Gastroesophageal sphincter (tissue), 4 donors: ENCODE measurements around the gene RHBG. TPM values are rescaled to one million over a fixed set of nuclear protein-coding genes. Genes with fewer than 3 reads are reported as not detected.
"Not testable (repeated sequence)": the region's sequence is repeated elsewhere in the genome, so short reads cannot be mapped to it uniquely, and the experiment has no call there.

ENCODE experiments used
- ATAC-seq: fragments of 150-250 bp; one replicate; pipeline ENCODE4 v1.9.1; 2016; ENCODE audit warnings: mild to moderate bottlenecking, moderate library complexity
- H3K27ac ChIP-seq, 4 donors: fragments of 200-600 bp; sonication (generic) in 3 of 4; 1 replicate in 3 of 4; 2 replicates in 1 of 4; pipeline ENCODE4 v1.5.1; 2016 to 2019
- H3K27me3 ChIP-seq: fragments of 200-600 bp; sonication (generic); one replicate; pipeline ENCODE4 v1.5.1; 2019
- H3K36me3 ChIP-seq, 2 donors: fragments of 200-600 bp; sonication (generic); one replicate each; pipeline ENCODE4 v1.5.1; 2019; ENCODE audit warnings: control low read depth in 1 of 2
- H3K4me1 ChIP-seq, 3 donors: fragments of 200-600 bp; sonication (generic); 1 replicate in 2 of 3; 2 replicates in 1 of 3; pipeline ENCODE4 v1.5.1; 2016 to 2019; ENCODE audit warnings: control low read depth in 2 of 3
- H3K4me3 ChIP-seq, 2 donors: fragments of 200-600 bp; sonication (generic); one replicate each; pipeline ENCODE4 v1.5.1; 2019; ENCODE audit warnings: mild to moderate bottlenecking in 1 of 2, moderate library complexity in 1 of 2
- H3K9me3 ChIP-seq, 3 donors: fragments of 200-600 bp; sonication (generic); one replicate each; pipeline ENCODE4 v1.5.1; 2017 to 2019; ENCODE audit warnings: control low read depth in 2 of 3
- CTCF ChIP-seq, 4 experiments: fragments of 200-600 bp in 2 of 4; fragments of 450-650 bp in 2 of 4; sonication (generic) in 1 of 4; IDR thresholded peaks; one replicate each; pipeline ENCODE4 v1.5.1; 2017 to 2019; ENCODE audit warnings: antibody characterized with exemption in 4 of 4, mild to moderate bottlenecking in 2 of 4, moderate library complexity in 2 of 4
- EP300 ChIP-seq: sonication (generic); formaldehyde crosslinking; IDR thresholded peaks from one replicate; pipeline ENCODE4 v1.6.1; 2017; ENCODE audit warnings: antibody characterized with exemption, mild to moderate bottlenecking
- POLR2A ChIP-seq, 2 donors: fragments of 450-650 bp; IDR thresholded peaks; one replicate each; pipeline ENCODE4 v1.6.1; 2017; ENCODE audit warnings: antibody characterized with exemption in 2 of 2, mild to moderate bottlenecking in 2 of 2, moderate library complexity in 1 of 2
- POLR2AphosphoS5 ChIP-seq: sonication (generic); formaldehyde crosslinking; IDR thresholded peaks from one replicate; pipeline ENCODE4 v1.6.1; 2017; ENCODE audit warnings: antibody characterized with exemption
- WGBS, 2 donors: methylation state at CpG; one replicate each; pipeline ENCODE4 v1.1.5; 2018; ENCODE audit warnings: low coverage in 1 of 2; 5-methylcytosine and 5-hydroxymethylcytosine counted together
- total RNA-seq, 4 donors: library from RNA; depleted of rRNA; stranded (reverse); fragments of >200 nt; gene quantifications; one replicate each; pipeline ENCODE4 v1.1.0, GENCODE V29; 2016

Gene RHBG
- total RNA-seq, 4 donors from 2014 or later, result not detected

- Histone ChIP-seq H3K36me3 (no peaks in the 10 kb centered on the region), H3K27me3 (peaks cover 9% of the 10 kb centered on the region), H3K4me1 (no peaks in the 10 kb centered on the region), H3K4me3 (no peak overlapping the region), H3K27ac (no peak overlapping the region), H3K9me3 (no peaks in the 10 kb centered on the region)
- TF ChIP-seq POLR2A (IDR thresholded peaks at IDR 0.05) (no peak), POLR2AphosphoS5 (no peak), CTCF (IDR thresholded peaks at IDR 0.05) (no peak), EP300 (no peak)
- 48 to 63% methylated on average over 1 to 2 of the region's 2 CpGs for WGBS, 2 donors
- no peak for ATAC-seq
These were observed 22.4 kb upstream of the RHBG start for GRCh38 chr1:156346636-156347035.

- H3K36me3 ChIP-seq, result no peaks in the 10 kb centered on the region
- no peaks in the 10 kb centered on the region for H3K9me3 ChIP-seq
- TF ChIP-seq POLR2AphosphoS5 (no peak), EP300 (no peak), POLR2A (IDR thresholded peaks at IDR 0.05) (no peak), CTCF (IDR thresholded peaks at IDR 0.05) (no peak)
- ATAC-seq, result no peak
- no peak overlapping the region for H3K27ac ChIP-seq
- 62 to 85% methylated on average over 4 of the region's 4 CpGs for WGBS, 2 donors
- no peaks in the 10 kb centered on the region for H3K4me1 ChIP-seq
- peaks cover 9% of the 10 kb centered on the region for H3K27me3 ChIP-seq
- no peak overlapping the region for H3K4me3 ChIP-seq
These were observed 21.7 kb upstream of the RHBG start for GRCh38 chr1:156347331-156347730.

- peaks cover 27% of the 10 kb centered on the region for H3K27me3 ChIP-seq
- not testable (repeated sequence) for H3K9me3 ChIP-seq, H3K4me1 ChIP-seq, H3K36me3 ChIP-seq, H3K27ac ChIP-seq, H3K4me3 ChIP-seq, ATAC-seq
- 89 to 96% methylated on average over 8 to 13 of the region's 13 CpGs for WGBS, 2 donors
These were observed 16.5 kb upstream of the RHBG start for GRCh38 chr1:156352481-156352880.

GRCh38 chr1:156356262-156356874 is 12.6 kb upstream of the RHBG start:
- WGBS, 2 donors, result 33 to 54% methylated on average over 4 to 6 of the region's 6 CpGs
- peaks cover 0 to 4% (median 0%) of the 10 kb centered on the region in 3 donors for H3K4me1 ChIP-seq
- no peak for TF ChIP-seq POLR2AphosphoS5
- TF ChIP-seq CTCF (IDR thresholded peaks at IDR 0.05), result no peak
- no peak for TF ChIP-seq EP300
- TF ChIP-seq POLR2A (IDR thresholded peaks at IDR 0.05), result no peak
- no peaks in the 10 kb centered on the region for H3K36me3 ChIP-seq
- no peak overlapping the region for H3K4me3 ChIP-seq
- no peaks in the 10 kb centered on the region for H3K9me3 ChIP-seq
- no peak overlapping the region for H3K27ac ChIP-seq
- H3K27me3 ChIP-seq, result peaks cover 57% of the 10 kb centered on the region
- no peak for ATAC-seq

- no peaks in the 10 kb centered on the region for H3K36me3 ChIP-seq
- TF ChIP-seq POLR2A (IDR thresholded peaks at IDR 0.05) (no peak), EP300 (no peak), CTCF (IDR thresholded peaks at IDR 0.05) (peak in 3 of 4 experiments; percentile 29 to 53 (median 42)), POLR2AphosphoS5 (no peak)
- H3K9me3 ChIP-seq, result no peaks in the 10 kb centered on the region
- H3K4me1 ChIP-seq, result peaks cover 0 to 4% (median 0%) of the 10 kb centered on the region in 3 donors
- H3K27ac ChIP-seq, result no peak overlapping the region
- peaks cover 57% of the 10 kb centered on the region for H3K27me3 ChIP-seq
- H3K4me3 ChIP-seq, result no peak overlapping the region
- 10 to 15% methylated on average over 12 to 21 of the region's 22 CpGs for WGBS, 2 donors
- no peak for ATAC-seq
These were observed 12.0 kb upstream of the RHBG start for GRCh38 chr1:156356875-156357534.
